Activated CD8-positive, alpha-beta memory T cell treated with anti-CD3 and anti-CD28 coated beads for 36 hours (primary cell): ENCODE measurements around the gene SPATA3. TPM values are rescaled to one million over a fixed set of nuclear protein-coding genes. Genes with fewer than 3 reads are reported as not detected.

ENCODE experiments used
- CTCF ChIA-PET: fragments of 350-600 bp; sonication (Branson Sonifier 250); formaldehyde crosslinking; loops from one replicate; lab custom pipeline; 2021; ENCODE audit warnings: antibody characterized with exemption; lab: Charles Lee
- POLR2A ChIA-PET: fragments of 350-600 bp; sonication (Branson Sonifier 250); formaldehyde crosslinking; loops from one replicate; lab custom pipeline; 2021; ENCODE audit warnings: antibody characterized with exemption; lab: Charles Lee
- total RNA-seq, 2 experiments: library from RNA; stranded (reverse); gene quantifications; one replicate each; pipeline ENCODE4 v1.2.3, GENCODE V29; 2021

SPATA3 gene
- total RNA-seq, result under 1 TPM; 0.21 to 0.44 TPM

- ChIA-PET POLR2A (no interaction called here), CTCF (interaction anchor here (1.1 kb wide), 1 partner anchor 171 kb away, joined by 3 read pairs; no protein-coding TSS in a partner anchor)
Observed at GRCh38 chr2:230995821-230996220, at the start of gene SPATA3. Gene SPATA3, plus strand, starts transcription at chr2:230996121. Its CDS starts 113 bp downstream, at chr2:230996234.

- CTCF ChIA-PET, result interaction anchor here (0.9 to 1.4 kb wide), 4 partner anchors 10 to 38 kb away, joined by 3 to 6 read pairs (median 4); no protein-coding TSS in a partner anchor
- POLR2A ChIA-PET, result interaction anchor here (0.9 to 1.9 kb wide), 2 partner anchors 38 to 568 kb away, joined by 7 to 8 read pairs; no protein-coding TSS in a partner anchor
Observed at GRCh38 chr2:230946429-230947234, 49.3 kb upstream of the SPATA3 start.

GRCh38 chr2:230947235-230947576, 48.7 kb upstream of the SPATA3 start:
- ChIA-PET CTCF (interaction anchor here (0.6 to 1.4 kb wide), 4 partner anchors 9 to 343 kb away, joined by 3 to 5 read pairs (median 4); no protein-coding TSS in a partner anchor), POLR2A (interaction anchor here (0.9 to 1.9 kb wide), 3 partner anchors 10 to 567 kb away, joined by 3 to 8 read pairs (median 7); no protein-coding TSS in a partner anchor)

- POLR2A ChIA-PET, result interaction anchor here (0.9 to 1.9 kb wide), 4 partner anchors 10 to 567 kb away, joined by 3 to 8 read pairs (median 5); no protein-coding TSS in a partner anchor
- CTCF ChIA-PET, result interaction anchor here (0.6 to 1.2 kb wide), 4 partner anchors 8 to 343 kb away, joined by 3 to 5 read pairs (median 4); no protein-coding TSS in a partner anchor
Observed at GRCh38 chr2:230947908-230948365, 48.0 kb upstream of the SPATA3 start.

- CTCF ChIA-PET, result interaction anchor here (0.9 to 1.8 kb wide), 2 partner anchors 34 to 37 kb away, joined by 4 to 8 read pairs; no protein-coding TSS in a partner anchor
- POLR2A ChIA-PET, result interaction anchor here (1.3 kb wide), 1 partner anchor 34 kb away, joined by 7 read pairs; no protein-coding TSS in a partner anchor
Observed at GRCh38 chr2:230949966-230950873, 45.7 kb upstream of the SPATA3 start.

GRCh38 chr2:230950874-230951339, 45.0 kb upstream of the SPATA3 start:
- ChIA-PET POLR2A (interaction anchor here (1.1 to 1.3 kb wide), 2 partner anchors 34 to 75 kb away, joined by 7 read pairs; no protein-coding TSS in a partner anchor), CTCF (interaction anchor here (0.7 to 1.8 kb wide), 5 partner anchors 18 to 127 kb away, joined by 3 to 8 read pairs (median 4); no protein-coding TSS in a partner anchor)

- POLR2A ChIA-PET, result interaction anchor here (1.1 to 1.3 kb wide), 2 partner anchors 33 to 76 kb away, joined by 7 read pairs; no protein-coding TSS in a partner anchor
- CTCF ChIA-PET, result interaction anchor here (0.6 to 1.8 kb wide), 5 partner anchors 19 to 762 kb away, joined by 3 to 8 read pairs (median 3); no protein-coding TSS in a partner anchor
Observed at GRCh38 chr2:230951396-230951795, 44.5 kb upstream of the SPATA3 start.

GRCh38 chr2:230952226-230952956, 43.5 kb upstream of the SPATA3 start:
- ChIA-PET POLR2A (interaction anchor here (1.1 kb wide), 1 partner anchor 77 kb away, joined by 7 read pairs; no protein-coding TSS in a partner anchor), CTCF (interaction anchor here (0.6 to 1.4 kb wide), 4 partner anchors 35 to 761 kb away, joined by 3 to 4 read pairs (median 3); no protein-coding TSS in a partner anchor)

GRCh38 chr2:230953845-230954244, 42.1 kb upstream of the SPATA3 start:
- ChIA-PET POLR2A (no interaction called here), CTCF (interaction anchor here (1.0 to 1.5 kb wide), 3 partner anchors 30 to 51 kb away, joined by 3 to 5 read pairs (median 4); no protein-coding TSS in a partner anchor)

GRCh38 chr2:230954746-230955145, 41.2 kb upstream of the SPATA3 start:
- ChIA-PET POLR2A (no interaction called here), CTCF (interaction anchor here (0.6 to 1.6 kb wide), 4 partner anchors 30 to 99 kb away, joined by 3 to 6 read pairs (median 5); partner anchors contain the start of gene ITM2C)

GRCh38 chr2:230955163-230955737, 40.7 kb upstream of the SPATA3 start:
- ChIA-PET POLR2A (no interaction called here), CTCF (interaction anchor here (0.6 to 1.6 kb wide), 4 partner anchors 30 to 100 kb away, joined by 3 to 6 read pairs (median 4); partner anchors contain the start of gene ITM2C)

GRCh38 chr2:230956827-230957755, 38.8 kb upstream of the SPATA3 start:
- ChIA-PET CTCF (interaction anchor here (0.6 to 1.1 kb wide), 4 partner anchors 10 to 171 kb away, joined by 3 read pairs; no protein-coding TSS in a partner anchor), POLR2A (interaction anchor here (0.8 kb wide), 1 partner anchor 9 kb away, joined by 3 read pairs; no protein-coding TSS in a partner anchor)

GRCh38 chr2:230957756-230958391, 38.0 kb upstream of the SPATA3 start:
- ChIA-PET POLR2A (interaction anchor here (0.8 kb wide), 1 partner anchor 10 kb away, joined by 3 read pairs; no protein-coding TSS in a partner anchor), CTCF (interaction anchor here (0.6 kb wide), 1 partner anchor 26 kb away, joined by 3 read pairs; no protein-coding TSS in a partner anchor)

- CTCF ChIA-PET, result interaction anchor here (1.2 to 1.6 kb wide), 2 partner anchors 26 to 28 kb away, joined by 5 read pairs; no protein-coding TSS in a partner anchor
- POLR2A ChIA-PET, result no interaction called here
Observed at GRCh38 chr2:230958820-230959756, 36.8 kb upstream of the SPATA3 start.
